Measurements from ENCODE around the gene CD163L1.

GRCh38 chr12:7319930-7320329, 124.0 kb downstream of the CD163L1 start:
- no peak for TF ChIP-seq YY1 (IDR thresholded peaks at IDR 0.05; ENCODE audit: insufficient read depth, insufficient read length)
- TF ChIP-seq ZNF274 (IDR thresholded peaks at IDR 0.05; ENCODE audit: low read depth, low read length): no peak
- TF ChIP-seq SUZ12 (IDR thresholded peaks at IDR 0.05; ENCODE audit: extremely low read depth, insufficient read depth, insufficient read length): no peak
